ENCODE measurements around the gene SLC1A2. TPM values are rescaled to one million over a fixed set of nuclear protein-coding genes. Genes with fewer than 3 reads are reported as not detected.

Gene SLC1A2
- total RNA-seq, 4 donors from 2014 or later = 0.05 to 1.2 (median 0.54) TPM

DNA sequence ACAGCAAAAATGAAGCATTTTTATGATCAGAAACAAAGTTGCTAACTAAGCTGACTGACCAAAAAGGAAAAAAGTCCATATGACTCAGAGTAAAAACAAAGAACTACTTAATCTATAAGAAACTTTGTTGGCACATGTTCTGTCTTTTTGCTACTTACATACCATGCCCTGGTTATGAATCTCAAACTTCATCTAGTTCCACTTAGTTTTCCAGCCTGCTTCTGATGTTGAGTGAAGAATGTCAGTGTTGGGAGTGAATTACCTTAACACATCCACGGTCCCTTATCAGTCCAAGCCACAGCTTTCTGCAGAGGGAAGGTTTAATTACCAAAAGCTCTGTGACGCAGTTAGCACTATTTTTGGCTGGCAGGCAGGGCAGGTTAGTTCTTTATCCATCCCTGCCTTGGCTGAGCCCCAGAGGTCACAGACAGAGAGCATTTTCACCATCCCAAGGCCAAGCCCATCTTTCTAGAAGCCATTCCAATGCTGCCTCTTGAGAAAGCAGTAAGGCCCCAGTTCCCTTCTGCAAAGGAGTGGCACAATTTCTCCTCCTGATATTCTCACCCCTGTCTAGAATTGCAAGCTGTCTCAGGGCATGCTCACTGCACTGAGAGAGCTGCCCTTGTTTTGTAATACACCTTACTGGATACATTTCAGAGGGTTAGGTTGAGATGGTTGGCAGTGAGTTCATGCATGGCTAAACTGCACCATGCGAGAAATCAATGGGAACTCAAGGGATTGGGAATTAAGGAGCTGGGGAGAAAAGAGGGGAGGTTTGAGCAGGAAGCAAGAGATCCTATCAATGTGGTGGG is 67.1 kb downstream of the SLC1A2 start:
- 64 to 72% methylated on average over 3 of the region's 3 CpGs for WGBS, 2 donors
- H3K9me3 ChIP-seq = no peaks in the 10 kb centered on the region
- no peak overlapping the region for H3K27ac ChIP-seq
- intact Hi-C loops (cut with DNase I) = no loop called here
- no peaks in the 10 kb centered on the region for H3K27me3 ChIP-seq
- H3K4me3 ChIP-seq (replicated peaks in 1 of 3) = no peak overlapping the region
- no peak for TF ChIP-seq POLR2A (IDR thresholded peaks at IDR 0.05)
- TF ChIP-seq, protein P1, sequence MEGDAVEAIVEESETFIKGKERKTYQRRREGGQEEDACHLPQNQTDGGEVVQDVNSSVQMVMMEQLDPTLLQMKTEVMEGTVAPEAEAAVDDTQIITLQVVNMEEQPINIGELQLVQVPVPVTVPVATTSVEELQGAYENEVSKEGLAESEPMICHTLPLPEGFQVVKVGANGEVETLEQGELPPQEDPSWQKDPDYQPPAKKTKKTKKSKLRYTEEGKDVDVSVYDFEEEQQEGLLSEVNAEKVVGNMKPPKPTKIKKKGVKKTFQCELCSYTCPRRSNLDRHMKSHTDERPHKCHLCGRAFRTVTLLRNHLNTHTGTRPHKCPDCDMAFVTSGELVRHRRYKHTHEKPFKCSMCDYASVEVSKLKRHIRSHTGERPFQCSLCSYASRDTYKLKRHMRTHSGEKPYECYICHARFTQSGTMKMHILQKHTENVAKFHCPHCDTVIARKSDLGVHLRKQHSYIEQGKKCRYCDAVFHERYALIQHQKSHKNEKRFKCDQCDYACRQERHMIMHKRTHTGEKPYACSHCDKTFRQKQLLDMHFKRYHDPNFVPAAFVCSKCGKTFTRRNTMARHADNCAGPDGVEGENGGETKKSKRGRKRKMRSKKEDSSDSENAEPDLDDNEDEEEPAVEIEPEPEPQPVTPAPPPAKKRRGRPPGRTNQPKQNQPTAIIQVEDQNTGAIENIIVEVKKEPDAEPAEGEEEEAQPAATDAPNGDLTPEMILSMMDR (IDR thresholded peaks at IDR 0.05) = no peak
- no peak for DNase-seq
- H3K4me1 ChIP-seq = no peaks in the 10 kb centered on the region
- no peaks in the 10 kb centered on the region for H3K36me3 ChIP-seq

DNA sequence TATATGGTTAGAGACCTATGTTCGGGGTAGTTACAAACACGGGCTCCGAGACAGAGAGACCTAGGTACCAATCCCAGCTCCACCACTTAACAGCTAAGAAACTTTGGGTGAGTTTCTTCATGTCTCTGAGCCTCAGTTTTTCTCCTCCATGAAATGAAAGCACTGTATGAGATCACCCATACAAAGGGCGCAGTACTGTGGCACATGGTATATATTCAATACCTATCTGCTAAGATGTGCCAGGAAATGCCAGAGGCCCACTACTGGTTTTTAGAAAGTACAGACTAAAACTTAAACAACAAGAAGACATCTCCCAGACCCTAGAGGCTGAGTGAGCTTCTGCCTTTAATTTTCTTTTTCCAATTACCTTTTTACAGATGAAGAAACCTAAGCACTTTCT is 69.5 kb downstream of the SLC1A2 start:
- TF ChIP-seq, protein P1 (IDR thresholded peaks at IDR 0.05) = no peak
- no peak for TF ChIP-seq POLR2A (IDR thresholded peaks at IDR 0.05)
- 94 to 95% methylated on average over 4 of the region's 4 CpGs for WGBS, 2 donors
- Histone ChIP-seq H3K4me3 (replicated peaks in 1 of 3) (no peak overlapping the region), H3K27ac (no peak overlapping the region), H3K4me1 (no peaks in the 10 kb centered on the region), H3K27me3 (no peaks in the 10 kb centered on the region), H3K9me3 (no peaks in the 10 kb centered on the region), H3K36me3 (no peaks in the 10 kb centered on the region)
- no peak for DNase-seq
- intact Hi-C loops (cut with DNase I) = no loop called here

DNA sequence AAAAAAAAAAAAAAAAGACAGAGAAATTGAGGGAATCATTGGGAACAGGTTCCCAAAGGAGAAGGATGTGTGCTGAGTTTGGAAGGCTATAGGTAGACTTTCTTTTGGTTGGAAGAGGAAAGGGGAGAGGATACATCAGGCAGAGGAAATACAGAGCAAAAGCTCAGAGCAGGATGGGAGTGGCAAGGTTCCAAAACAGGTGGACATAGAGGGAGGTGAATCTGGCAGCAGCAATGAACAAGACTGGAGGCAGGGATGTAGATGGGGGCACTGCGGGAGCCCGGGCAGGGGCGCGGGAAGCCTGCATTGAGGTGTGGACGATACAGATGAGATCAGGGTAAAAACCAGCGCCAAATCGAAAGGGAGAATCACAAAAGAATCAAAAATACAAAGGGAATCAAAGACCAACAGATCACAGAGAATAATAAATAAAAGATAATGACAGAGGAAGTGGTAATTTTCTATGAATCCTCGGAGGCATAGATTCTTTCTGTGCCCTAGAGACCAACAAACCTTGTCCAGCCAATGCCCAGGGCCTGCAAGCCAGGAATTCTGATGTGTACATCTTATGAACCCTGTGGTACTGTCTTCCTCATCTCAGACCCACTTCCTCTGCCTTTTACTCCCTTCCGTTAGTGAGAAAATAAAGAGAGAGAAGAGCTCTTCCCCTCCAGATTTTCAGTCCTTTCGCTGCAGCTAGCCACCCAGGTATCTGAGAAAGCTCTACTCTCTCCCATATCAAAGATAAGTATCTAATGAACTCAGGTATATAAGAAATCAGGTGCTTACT is 70.3 kb downstream of the SLC1A2 start:
- H3K4me1 ChIP-seq = no peaks in the 10 kb centered on the region
- H3K36me3 ChIP-seq = no peaks in the 10 kb centered on the region
- H3K27ac ChIP-seq = no peak overlapping the region
- no peak overlapping the region for H3K4me3 ChIP-seq (replicated peaks in 1 of 3)
- intact Hi-C loops (cut with DNase I) = no loop called here
- no peak for DNase-seq
- TF ChIP-seq, protein P1 (IDR thresholded peaks at IDR 0.05) = no peak
- no peak for TF ChIP-seq POLR2A (IDR thresholded peaks at IDR 0.05)
- WGBS, 2 donors = 85 to 93% methylated on average over 10 of the region's 10 CpGs
- no peaks in the 10 kb centered on the region for H3K9me3 ChIP-seq
- H3K27me3 ChIP-seq = no peaks in the 10 kb centered on the region

DNA sequence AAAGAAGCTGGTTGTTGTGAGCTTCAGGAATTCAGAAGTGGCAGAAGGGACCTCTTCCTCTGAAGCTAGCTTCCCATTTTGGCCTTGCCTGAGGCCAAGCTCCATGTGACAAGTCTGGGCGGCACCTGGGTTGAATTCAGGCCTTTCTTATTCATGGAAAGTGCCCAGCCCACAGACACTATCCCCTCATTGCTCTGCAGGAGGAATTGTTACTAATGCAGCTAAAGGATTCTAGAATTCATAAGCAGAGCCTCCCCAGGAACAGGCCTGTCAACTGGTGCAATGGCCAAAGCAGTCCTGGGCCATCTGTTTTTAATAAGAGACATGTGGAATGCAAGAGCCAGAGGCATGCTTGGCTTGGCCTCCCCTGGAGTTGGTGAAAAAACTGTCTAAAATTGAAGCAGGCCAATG is 71.4 kb downstream of the SLC1A2 start:
- no peak overlapping the region for H3K27ac ChIP-seq
- H3K27me3 ChIP-seq = no peaks in the 10 kb centered on the region
- H3K4me1 ChIP-seq = no peaks in the 10 kb centered on the region
- H3K36me3 ChIP-seq = no peaks in the 10 kb centered on the region
- WGBS, 2 donors = 92 to 100% methylated on average over 1 of the region's 1 CpG
- TF ChIP-seq, protein P1 (IDR thresholded peaks at IDR 0.05) = no peak
- no peak for TF ChIP-seq POLR2A (IDR thresholded peaks at IDR 0.05)
- no peak overlapping the region for H3K4me3 ChIP-seq (replicated peaks in 1 of 3)
- intact Hi-C loops (cut with DNase I) = no loop called here
- no peaks in the 10 kb centered on the region for H3K9me3 ChIP-seq
- DNase-seq = no peak

Data from thyroid gland (tissue), 4 donors.